DND-41 (cell line): ENCODE data around the gene RUNX2.
"Not testable (repeated sequence)": the region's sequence is repeated elsewhere in the genome, so short reads cannot be mapped to it uniquely, and the experiment has no call there.

Source experiments
- ATAC-seq: fragments of 200-7000 bp; cut with Tn5 transposase; 3 replicates; pipeline ENCODE4 v1.9.1; 2021; ENCODE audit warnings: low read depth; ENCODE audit not compliant: insufficient read depth
- DNase-seq: peaks from one replicate; pipeline ENCODE4 v3.0.0-alpha.2; 2020
- H2AFZ ChIP-seq: 2 replicates; pipeline ENCODE4 v1.6.0; 2012; ENCODE audit warnings: low read depth, low read length
- H3K27ac ChIP-seq: 2 replicates; pipeline ENCODE4 v1.5.1; 2012; ENCODE audit warnings: low read length, inconsistent platforms
- H3K27me3 ChIP-seq: fragments of 200-600 bp; sonication (generic); 2 replicates; pipeline ENCODE4 v1.6.0; 2012; ENCODE audit warnings: low read length, mild to moderate bottlenecking, inconsistent platforms; ENCODE audit not compliant: insufficient read depth, poor library complexity
- H3K36me3 ChIP-seq: 2 replicates; pipeline ENCODE4 v1.5.1; 2012; ENCODE audit warnings: low read length, inconsistent platforms; ENCODE audit not compliant: insufficient read depth
- H3K4me1 ChIP-seq: 2 replicates; pipeline ENCODE4 v1.5.1; 2012; ENCODE audit warnings: mild to moderate bottlenecking, low read length; ENCODE audit not compliant: insufficient read depth
- H3K4me2 ChIP-seq: 2 replicates; pipeline ENCODE4 v1.6.0; 2012; ENCODE audit warnings: mild to moderate bottlenecking, moderate library complexity, low read length, inconsistent platforms; ENCODE audit not compliant: insufficient read depth
- H3K4me3 ChIP-seq, 2 experiments: fragments of 200-600 bp in 1 of 2; shearing (Covaris generic) in 1 of 2; 2 replicates each; pipeline ENCODE4 v1.5.1; 2012 to 2016; ENCODE audit warnings: inconsistent platforms in 2 of 2, low read length in 2 of 2, mild to moderate bottlenecking in 2 of 2, low read depth in 1 of 2, moderate library complexity in 1 of 2
- H3K79me2 ChIP-seq: 2 replicates; pipeline ENCODE4 v1.6.0; 2012; ENCODE audit warnings: low read length, inconsistent platforms; ENCODE audit not compliant: insufficient read depth
- H3K9ac ChIP-seq: 2 replicates; pipeline ENCODE4 v1.6.0; 2012; ENCODE audit warnings: low read depth, mild to moderate bottlenecking, inconsistent platforms, low read length, moderate library complexity
- H3K9me3 ChIP-seq: 2 replicates; pipeline ENCODE4 v1.5.1; 2012; ENCODE audit warnings: low read length, moderate library complexity, mild to moderate bottlenecking, inconsistent platforms; ENCODE audit not compliant: insufficient read depth, severe bottlenecking
- H4K20me1 ChIP-seq: 2 replicates; pipeline ENCODE4 v1.6.0; 2012; ENCODE audit warnings: low read length; ENCODE audit not compliant: insufficient read depth
- CTCF ChIP-seq: IDR thresholded peaks from 2 replicates; pipeline ENCODE4 v1.5.1; 2012; ENCODE audit warnings: borderline replicate concordance, low read length, moderate library complexity, mild to moderate bottlenecking; ENCODE audit not compliant: poor library complexity, severe bottlenecking; ENCODE audit errors: extremely low read depth
- EZH2 ChIP-seq: IDR thresholded peaks from 3 replicates; pipeline ENCODE4 v1.6.1; 2012; ENCODE audit warnings: borderline replicate concordance, low read depth, mild to moderate bottlenecking, moderate library complexity, low read length, inconsistent platforms; ENCODE audit not compliant: severe bottlenecking

RUNX2 gene

DNA sequence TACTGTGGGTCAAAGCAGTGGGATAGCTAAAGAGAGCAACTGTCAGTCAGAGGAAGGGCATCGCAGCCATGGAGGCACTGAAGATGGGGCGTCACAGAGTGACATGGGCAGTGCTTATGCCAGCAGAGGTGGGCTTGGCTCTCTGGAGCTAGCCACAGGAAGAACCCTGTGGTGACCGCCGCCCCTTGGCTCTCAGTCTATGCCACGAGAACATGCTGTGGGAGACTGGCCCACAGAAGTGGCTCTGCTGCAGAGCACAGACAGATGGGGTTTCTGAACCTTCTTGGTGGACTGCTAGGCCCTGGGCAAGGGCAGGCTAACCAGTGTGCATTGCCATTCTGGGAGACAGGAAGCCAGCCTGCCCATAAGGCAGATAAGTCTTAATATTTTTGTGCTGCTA, 339.6 kb downstream of the RUNX2 start:
- no peaks in the 10 kb centered on the region for H3K79me2 ChIP-seq

DNA sequence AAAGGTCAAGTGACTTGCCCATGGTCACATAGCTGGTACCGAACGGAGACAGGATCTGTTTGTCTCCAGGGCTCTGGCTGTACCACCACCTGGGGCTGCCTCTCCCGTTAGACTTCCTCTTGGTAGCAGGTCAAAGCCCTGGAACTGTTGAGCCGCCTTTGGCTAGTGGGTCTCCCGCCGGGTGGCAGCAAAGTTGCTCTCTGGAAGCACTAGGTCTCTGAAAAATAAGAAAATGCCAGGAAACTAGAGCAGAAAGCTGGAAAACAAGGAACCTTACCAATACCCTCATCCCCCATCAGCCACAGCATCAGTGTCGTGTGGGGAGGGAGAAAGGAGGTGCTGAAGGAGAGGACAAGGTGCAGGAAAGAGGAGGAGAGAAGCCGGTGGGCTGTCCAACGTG, 340.6 kb downstream of the RUNX2 start:
- H3K4me3 ChIP-seq: no peak overlapping the region
- no peak for TF ChIP-seq CTCF
- TF ChIP-seq EZH2: no peak
- H3K27me3 ChIP-seq: no peaks in the 10 kb centered on the region
- H3K9ac ChIP-seq: no peak overlapping the region
- no peaks in the 10 kb centered on the region for H4K20me1 ChIP-seq
- ATAC-seq (no peak), DNase-seq (no peak)
- no peaks in the 10 kb centered on the region for H3K36me3 ChIP-seq
- H3K79me2 ChIP-seq: no peaks in the 10 kb centered on the region
- H2AFZ ChIP-seq: no peak overlapping the region
- no peak overlapping the region for H3K4me2 ChIP-seq
- H3K27ac ChIP-seq: no peak overlapping the region
- H3K4me1 ChIP-seq: peaks cover 10% of the 10 kb centered on the region
- no peaks in the 10 kb centered on the region for H3K9me3 ChIP-seq

More for the DNA sequence above, 339.6 kb downstream of the RUNX2 start:
- Histone ChIP-seq H3K9ac (no peak overlapping the region), H3K36me3 (no peaks in the 10 kb centered on the region), H3K9me3 (no peaks in the 10 kb centered on the region), H3K27me3 (no peaks in the 10 kb centered on the region), H3K4me2 (no peak overlapping the region), H2AFZ (no peak overlapping the region), H3K4me3 (no peak overlapping the region), H4K20me1 (no peaks in the 10 kb centered on the region), H3K4me1 (peaks cover 10% of the 10 kb centered on the region), H3K27ac (peak overlapping the region; percentile 16; the same call in 1 of the 2 replicates)
- ATAC-seq (0 out of 3 replicates have a peak, but pooled peaks have one; percentile 12), DNase-seq (no peak)
- TF ChIP-seq EZH2 (no peak), CTCF (no peak)

DNA sequence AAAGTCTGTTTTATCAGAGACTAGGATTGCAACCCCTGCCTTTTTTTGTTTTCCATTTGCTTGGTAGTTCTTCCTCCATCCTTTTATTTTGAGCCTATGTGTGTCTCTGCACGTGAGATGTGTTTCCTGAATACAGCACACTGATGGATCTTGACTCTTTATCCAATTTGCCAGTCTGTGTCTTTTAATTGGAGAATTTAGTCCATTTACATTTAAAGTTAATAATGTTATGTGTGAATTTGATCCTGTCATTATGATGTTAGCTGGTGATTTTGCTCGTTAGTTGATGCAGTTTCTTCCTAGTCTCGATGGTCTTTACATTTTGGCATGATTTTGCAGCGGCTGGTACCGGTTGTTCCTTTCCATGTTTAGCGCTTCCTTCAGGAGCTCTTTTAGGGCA, 345.0 kb downstream of the RUNX2 start:
- H4K20me1 ChIP-seq, H3K4me3 ChIP-seq, H3K4me2 ChIP-seq, H2AFZ ChIP-seq, ATAC-seq, H3K9ac ChIP-seq, H3K79me2 ChIP-seq, H3K27ac ChIP-seq, H3K9me3 ChIP-seq, DNase-seq, H3K27me3 ChIP-seq, H3K36me3 ChIP-seq: not testable (repeated sequence)
- H3K4me1 ChIP-seq: peaks cover 30% of the 10 kb centered on the region

- H2AFZ ChIP-seq, H3K9ac ChIP-seq, H3K9me3 ChIP-seq, DNase-seq, H3K27me3 ChIP-seq, H3K4me2 ChIP-seq, H3K36me3 ChIP-seq, H4K20me1 ChIP-seq, H3K79me2 ChIP-seq, H3K27ac ChIP-seq, H3K4me3 ChIP-seq, ATAC-seq: not testable (repeated sequence)
- H3K4me1 ChIP-seq: peaks cover 32% of the 10 kb centered on the region
Observed at GRCh38 chr6:45675166-45675565, 347.0 kb downstream of the RUNX2 start.
